ENCODE data around the gene GPR25. TPM values are rescaled to one million over a fixed set of nuclear protein-coding genes. Genes with fewer than 3 reads are reported as not detected.

The GPR25 gene
- total and polyA plus RNA-seq, 10 of the 15 experiments (the other 5 are each of a cell fraction or from before 2014, with no cell fraction given), result not detected

DNA sequence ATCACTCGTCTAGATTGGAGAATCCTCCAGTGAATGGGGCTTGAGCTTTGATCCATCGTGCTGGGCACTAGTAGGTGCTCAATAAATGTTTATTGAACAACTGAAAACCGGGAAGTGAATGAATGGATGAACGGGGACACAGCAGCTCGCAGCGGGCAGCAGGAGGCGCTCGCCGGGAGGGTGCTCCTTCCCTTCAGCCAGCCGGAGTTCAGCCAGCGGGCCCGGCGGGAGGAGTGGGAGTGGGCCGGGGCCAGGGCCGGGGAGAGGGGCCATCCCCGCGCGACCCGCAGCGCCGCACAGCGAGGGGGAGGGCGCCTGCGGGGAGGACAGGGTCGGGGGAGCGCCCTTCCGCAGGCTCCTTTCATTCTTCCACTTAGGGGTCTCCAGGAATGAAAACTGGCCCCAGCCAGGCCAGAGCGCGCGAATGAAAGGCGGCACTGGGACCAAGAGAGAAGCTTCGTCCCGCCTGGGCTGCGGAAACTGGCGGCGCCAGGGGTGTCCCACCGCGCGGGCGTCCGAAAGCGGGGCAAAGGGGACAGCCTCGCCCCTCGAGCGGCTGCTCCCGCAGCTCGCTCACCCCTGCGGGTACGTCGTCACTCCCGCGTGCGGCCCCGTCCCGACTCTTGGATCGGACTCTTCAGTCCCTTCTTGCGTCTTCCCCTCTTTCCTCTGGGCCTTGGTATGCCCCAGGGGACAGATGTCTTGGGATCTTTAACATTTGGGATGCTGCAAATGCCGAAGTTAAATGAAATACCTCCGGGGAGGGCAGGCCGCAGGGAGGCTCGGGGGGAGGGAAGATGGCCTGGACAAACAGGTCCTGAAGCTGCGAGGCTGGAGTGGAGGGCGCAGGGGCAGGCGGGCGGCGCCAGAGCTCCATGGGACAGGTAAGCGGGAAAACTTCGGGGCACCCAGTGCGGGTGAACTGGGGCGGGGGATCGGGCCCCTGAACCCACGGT lies 18.3 kb downstream of the GPR25 start (continued):
- TF ChIP-seq NR2C2 (IDR thresholded peaks at IDR 0.05; ENCODE audit: borderline replicate concordance, control insufficient read depth, insufficient read length, low read depth), result no peak
- no peak for TF ChIP-seq MYB (IDR thresholded peaks at IDR 0.05; ENCODE audit: borderline replicate concordance, low read depth, low read length)
- TF ChIP-seq CHD1 (IDR thresholded peaks at IDR 0.05; ENCODE audit: low read depth, low read length), result peak; percentile 96
- TF ChIP-seq, protein P1, sequence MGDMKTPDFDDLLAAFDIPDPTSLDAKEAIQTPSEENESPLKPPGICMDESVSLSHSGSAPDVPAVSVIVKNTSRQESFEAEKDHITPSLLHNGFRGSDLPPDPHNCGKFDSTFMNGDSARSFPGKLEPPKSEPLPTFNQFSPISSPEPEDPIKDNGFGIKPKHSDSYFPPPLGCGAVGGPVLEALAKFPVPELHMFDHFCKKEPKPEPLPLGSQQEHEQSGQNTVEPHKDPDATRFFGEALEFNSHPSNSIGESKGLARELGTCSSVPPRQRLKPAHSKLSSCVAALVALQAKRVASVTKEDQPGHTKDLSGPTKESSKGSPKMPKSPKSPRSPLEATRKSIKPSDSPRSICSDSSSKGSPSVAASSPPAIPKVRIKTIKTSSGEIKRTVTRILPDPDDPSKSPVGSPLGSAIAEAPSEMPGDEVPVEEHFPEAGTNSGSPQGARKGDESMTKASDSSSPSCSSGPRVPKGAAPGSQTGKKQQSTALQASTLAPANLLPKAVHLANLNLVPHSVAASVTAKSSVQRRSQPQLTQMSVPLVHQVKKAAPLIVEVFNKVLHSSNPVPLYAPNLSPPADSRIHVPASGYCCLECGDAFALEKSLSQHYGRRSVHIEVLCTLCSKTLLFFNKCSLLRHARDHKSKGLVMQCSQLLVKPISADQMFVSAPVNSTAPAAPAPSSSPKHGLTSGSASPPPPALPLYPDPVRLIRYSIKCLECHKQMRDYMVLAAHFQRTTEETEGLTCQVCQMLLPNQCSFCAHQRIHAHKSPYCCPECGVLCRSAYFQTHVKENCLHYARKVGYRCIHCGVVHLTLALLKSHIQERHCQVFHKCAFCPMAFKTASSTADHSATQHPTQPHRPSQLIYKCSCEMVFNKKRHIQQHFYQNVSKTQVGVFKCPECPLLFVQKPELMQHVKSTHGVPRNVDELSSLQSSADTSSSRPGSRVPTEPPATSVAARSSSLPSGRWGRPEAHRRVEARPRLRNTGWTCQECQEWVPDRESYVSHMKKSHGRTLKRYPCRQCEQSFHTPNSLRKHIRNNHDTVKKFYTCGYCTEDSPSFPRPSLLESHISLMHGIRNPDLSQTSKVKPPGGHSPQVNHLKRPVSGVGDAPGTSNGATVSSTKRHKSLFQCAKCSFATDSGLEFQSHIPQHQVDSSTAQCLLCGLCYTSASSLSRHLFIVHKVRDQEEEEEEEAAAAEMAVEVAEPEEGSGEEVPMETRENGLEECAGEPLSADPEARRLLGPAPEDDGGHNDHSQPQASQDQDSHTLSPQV (IDR thresholded peaks at IDR 0.05), result no peak

DNA sequence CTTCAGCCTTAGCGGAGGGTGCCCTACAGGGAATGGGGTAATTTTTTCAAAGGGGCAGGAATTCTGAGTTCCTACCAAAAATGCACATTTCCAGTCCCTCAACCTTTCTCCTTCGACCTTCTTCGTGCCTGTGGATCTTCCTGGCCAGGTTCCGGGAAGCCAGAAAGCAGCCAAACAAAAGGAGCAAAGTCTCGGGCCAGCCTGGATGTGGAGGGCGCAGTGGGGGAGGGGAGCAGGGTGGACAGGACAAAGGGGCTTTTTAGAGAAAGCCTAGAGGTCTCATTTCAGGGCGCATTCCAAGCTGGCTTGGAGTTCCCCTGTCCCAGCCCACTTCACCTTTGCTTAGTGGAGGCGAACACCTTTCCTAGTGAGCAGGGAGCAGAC lies 19.0 kb downstream of the GPR25 start:
- DNase-seq (ENCODE audit: low read depth, low spot score) (no peak), FAIRE-seq (no peak), ATAC-seq (no peak)
- Histone ChIP-seq H3K27me3 (replicated peaks in 1 of 2; ENCODE audit: control insufficient read depth in 2 of 2, insufficient read depth in 2 of 2, low read length in 1 of 2) (no peaks in the 10 kb centered on the region), H2AFZ (ENCODE audit: control insufficient read depth, low read depth, low read length) (peak overlapping the region; percentile 90), H3K4me1 (ENCODE audit: control insufficient read depth, insufficient read depth, low read length) (peaks cover 57% of the 10 kb centered on the region), H3K79me2 (ENCODE audit: control insufficient read depth, insufficient read depth, low read length) (no peaks in the 10 kb centered on the region; the same call in none of the 2 replicates), H3K27ac (ENCODE audit: control insufficient read depth, insufficient read depth) (peak overlapping the region; percentile 52), H3K4me2 (ENCODE audit: control insufficient read depth, insufficient read depth) (peak overlapping the region; percentile 90), H3K9ac (ENCODE audit: control insufficient read depth, insufficient read depth, low read length) (peak overlapping the region; percentile 76), H3K36me3 (ENCODE audit: control insufficient read depth in 2 of 2, insufficient read depth in 2 of 2, low read length in 1 of 2) (no peaks in the 10 kb centered on the region), H3K4me3 (peak overlapping the region; percentile 45; the same call in 1 of the 2 replicates), H4K20me1 (ENCODE audit: control insufficient read depth, insufficient read depth) (no peaks in the 10 kb centered on the region), H3K9me3 (replicated peaks; ENCODE audit: control insufficient read depth, insufficient read depth, low read length) (no peaks in the 10 kb centered on the region)
- 70% methylated on average over 8 of the region's 8 CpGs for WGBS (ENCODE audit: insufficient coverage, insufficient replicate concordance, low lambda C conversion rate, missing lambda C conversion rate)
- ChIA-PET POLR2A (interaction anchor here (0.7 to 6.3 kb wide), 8 partner anchors 14 to 130 kb away, joined by 3 to 60 read pairs (median 7); no protein-coding TSS in a partner anchor), SMC1A (ENCODE audit: uncharacterized antibody, unreplicated experiment) (interaction anchor here (0.8 to 12.2 kb wide), 11 partner anchors 13 to 269 kb away, joined by 3 to 193 read pairs (median 6); no protein-coding TSS in a partner anchor), CTCF (interaction anchor here (1.4 to 10.0 kb wide), 8 partner anchors 12 to 270 kb away, joined by 4 to 131 read pairs (median 36); no protein-coding TSS in a partner anchor), RAD21 (ENCODE audit: unreplicated experiment) (interaction anchor here (0.6 to 11.2 kb wide), 13 partner anchors 10 to 270 kb away, joined by 3 to 139 read pairs (median 6); no protein-coding TSS in a partner anchor)
- intact Hi-C loops (cut with micrococcal nuclease; ENCODE audit: unreplicated experiment) (loop anchor here (5.0 kb wide), 1 partner anchor 131 kb away; the partner anchor contains the start of gene KIF21B), in situ Hi-C loops (cut with MboI) (no loop called here)
- BruUV-seq (replicated peaks), result no TSS peak
- TF ChIP-seq, protein P2, sequence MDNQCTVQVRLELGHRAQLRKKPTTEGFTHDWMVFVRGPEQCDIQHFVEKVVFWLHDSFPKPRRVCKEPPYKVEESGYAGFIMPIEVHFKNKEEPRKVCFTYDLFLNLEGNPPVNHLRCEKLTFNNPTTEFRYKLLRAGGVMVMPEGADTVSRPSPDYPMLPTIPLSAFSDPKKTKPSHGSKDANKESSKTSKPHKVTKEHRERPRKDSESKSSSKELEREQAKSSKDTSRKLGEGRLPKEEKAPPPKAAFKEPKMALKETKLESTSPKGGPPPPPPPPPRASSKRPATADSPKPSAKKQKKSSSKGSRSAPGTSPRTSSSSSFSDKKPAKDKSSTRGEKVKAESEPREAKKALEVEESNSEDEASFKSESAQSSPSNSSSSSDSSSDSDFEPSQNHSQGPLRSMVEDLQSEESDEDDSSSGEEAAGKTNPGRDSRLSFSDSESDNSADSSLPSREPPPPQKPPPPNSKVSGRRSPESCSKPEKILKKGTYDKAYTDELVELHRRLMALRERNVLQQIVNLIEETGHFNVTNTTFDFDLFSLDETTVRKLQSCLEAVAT (IDR thresholded peaks at IDR 0.05), result peak; percentile 6; the same call in 1 of the 2 replicates
- TF ChIP-seq IKZF2 (IDR thresholded peaks at IDR 0.05) (peak in 1 of 2 experiments; percentile 23; a peak in 1 of 4 replicates), CHD4 (IDR thresholded peaks at IDR 0.05) (no peak), CBX3 (IDR thresholded peaks at IDR 0.05; ENCODE audit: borderline replicate concordance, low read depth) (no peak), MYC (IDR thresholded peaks at IDR 0.05; ENCODE audit: insufficient read depth, insufficient read length, insufficient replicate concordance, low read length, severe bottlenecking) (no peak), ZNF274 (IDR thresholded peaks at IDR 0.05; ENCODE audit: insufficient read depth, insufficient read length) (no peak), PML (IDR thresholded peaks at IDR 0.05; ENCODE audit: low read length) (no peak)
- TF ChIP-seq, protein P3, sequence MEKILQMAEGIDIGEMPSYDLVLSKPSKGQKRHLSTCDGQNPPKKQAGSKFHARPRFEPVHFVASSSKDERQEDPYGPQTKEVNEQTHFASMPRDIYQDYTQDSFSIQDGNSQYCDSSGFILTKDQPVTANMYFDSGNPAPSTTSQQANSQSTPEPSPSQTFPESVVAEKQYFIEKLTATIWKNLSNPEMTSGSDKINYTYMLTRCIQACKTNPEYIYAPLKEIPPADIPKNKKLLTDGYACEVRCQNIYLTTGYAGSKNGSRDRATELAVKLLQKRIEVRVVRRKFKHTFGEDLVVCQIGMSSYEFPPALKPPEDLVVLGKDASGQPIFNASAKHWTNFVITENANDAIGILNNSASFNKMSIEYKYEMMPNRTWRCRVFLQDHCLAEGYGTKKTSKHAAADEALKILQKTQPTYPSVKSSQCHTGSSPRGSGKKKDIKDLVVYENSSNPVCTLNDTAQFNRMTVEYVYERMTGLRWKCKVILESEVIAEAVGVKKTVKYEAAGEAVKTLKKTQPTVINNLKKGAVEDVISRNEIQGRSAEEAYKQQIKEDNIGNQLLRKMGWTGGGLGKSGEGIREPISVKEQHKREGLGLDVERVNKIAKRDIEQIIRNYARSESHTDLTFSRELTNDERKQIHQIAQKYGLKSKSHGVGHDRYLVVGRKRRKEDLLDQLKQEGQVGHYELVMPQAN (conservative IDR thresholded peaks at IDR 0.05), result 0 out of 2 replicates have a peak, but pooled peaks have one; percentile 3
